Activated B cell treated with CpG ODN at 0.5 μM for 24 hours (primary cell): ENCODE data around the gene MCRS1. TPM values are rescaled to one million over a fixed set of nuclear protein-coding genes. Genes with fewer than 3 reads are reported as not detected.

ENCODE experiments used
- ATAC-seq: fragments of 200-7000 bp; cut with Tn5 transposase; one replicate; pipeline ENCODE4 v1.10.0; 2021; ENCODE audit warnings: low read depth, mild to moderate bottlenecking, moderate library complexity
- CTCF ChIA-PET: fragments of 350-600 bp; sonication (Branson Sonifier 250); formaldehyde crosslinking; loops from one replicate; lab custom pipeline; 2021; ENCODE audit warnings: antibody characterized with exemption; lab: Charles Lee
- POLR2A ChIA-PET: fragments of 350-600 bp; sonication (Branson Sonifier 250); formaldehyde crosslinking; loops from one replicate; lab custom pipeline; 2021; ENCODE audit warnings: antibody characterized with exemption; lab: Charles Lee
- DNase-seq: peaks from one replicate; pipeline ENCODE4 v3.0.0; 2022
- H3K27ac Mint-ChIP-seq: one replicate; pipeline ENCODE4 v1.8.0; 2020; ENCODE audit warnings: mixed read lengths
- H3K27me3 Mint-ChIP-seq: one replicate; pipeline ENCODE4 v1.8.0; 2021; ENCODE audit warnings: mixed read lengths
- H3K36me3 Mint-ChIP-seq: one replicate; pipeline ENCODE4 v1.8.0; 2021; ENCODE audit warnings: low read depth, mixed read lengths
- H3K4me1 Mint-ChIP-seq: one replicate; pipeline ENCODE4 v1.8.0; 2021; ENCODE audit warnings: mixed read lengths
- H3K4me3 Mint-ChIP-seq: one replicate; pipeline ENCODE4 v1.8.0; 2020; ENCODE audit warnings: mild to moderate bottlenecking, mixed read lengths
- H3K9me3 Mint-ChIP-seq: one replicate; pipeline ENCODE4 v1.8.0; 2020; ENCODE audit warnings: mixed read lengths
- CTCF ChIP-seq: fragments of 200-600 bp; IDR thresholded peaks from one replicate; pipeline ENCODE4 v1.8.0; 2022; ENCODE audit warnings: antibody characterized with exemption, mild to moderate bottlenecking
- intact Hi-C: fragments of 100-400 bp; cut with micrococcal nuclease; formaldehyde crosslinking; loops from one replicate; pipeline ENCODE4 v1.15.1; 2024
- total RNA-seq: library from RNA; stranded (reverse); gene quantifications from 2 replicates; pipeline ENCODE4 v1.2.3, GENCODE V29; 2022

Gene MCRS1
- total RNA-seq, 1 donor from 2014 or later: 82.2 TPM

GRCh38 chr12:49546481-49546880 lies 21.5 kb downstream of the MCRS1 start:
- TF ChIP-seq CTCF: no peak
- Mint-ChIP-seq H3K4me3 (no peak overlapping the region), H3K36me3 (no peaks in the 10 kb centered on the region), H3K27me3 (peaks cover 38% of the 10 kb centered on the region), H3K27ac (no peak overlapping the region), H3K4me1 (peaks cover 14% of the 10 kb centered on the region), H3K9me3 (no peaks in the 10 kb centered on the region)
- CTCF ChIA-PET: no interaction called here
- intact Hi-C loops: no loop called here
- no peak for ATAC-seq
- POLR2A ChIA-PET: interaction anchor here (0.6 kb wide), 1 partner anchor 111 kb away, joined by 5 read pairs; no protein-coding TSS in a partner anchor
- no peak for DNase-seq

GRCh38 chr12:49545815-49546214 lies 22.1 kb downstream of the MCRS1 start:
- CTCF ChIA-PET: no interaction called here
- H3K27ac Mint-ChIP-seq: no peak overlapping the region
- POLR2A ChIA-PET: no interaction called here
- H3K4me1 Mint-ChIP-seq: peaks cover 21% of the 10 kb centered on the region
- no peak for DNase-seq
- TF ChIP-seq CTCF: no peak
- H3K9me3 Mint-ChIP-seq: no peaks in the 10 kb centered on the region
- no peaks in the 10 kb centered on the region for H3K36me3 Mint-ChIP-seq
- intact Hi-C loops: no loop called here
- H3K27me3 Mint-ChIP-seq: peaks cover 38% of the 10 kb centered on the region
- ATAC-seq: no peak
- no peak overlapping the region for H3K4me3 Mint-ChIP-seq

- H3K27ac Mint-ChIP-seq: no peak overlapping the region
- no peak for ATAC-seq
- TF ChIP-seq CTCF: no peak
- no peak overlapping the region for H3K4me3 Mint-ChIP-seq
- no peak for DNase-seq
- H3K36me3 Mint-ChIP-seq: no peaks in the 10 kb centered on the region
- H3K4me1 Mint-ChIP-seq: peaks cover 33% of the 10 kb centered on the region
- CTCF ChIA-PET: no interaction called here
- H3K27me3 Mint-ChIP-seq: peaks cover 41% of the 10 kb centered on the region
- intact Hi-C loops: no loop called here
- POLR2A ChIA-PET: no interaction called here
- no peaks in the 10 kb centered on the region for H3K9me3 Mint-ChIP-seq
Observed at GRCh38 chr12:49543914-49544815, 23.8 kb downstream of the MCRS1 start.

- Mint-ChIP-seq H3K9me3 (no peaks in the 10 kb centered on the region), H3K4me3 (no peak overlapping the region), H3K27ac (no peak overlapping the region), H3K36me3 (no peaks in the 10 kb centered on the region), H3K4me1 (peaks cover 29% of the 10 kb centered on the region), H3K27me3 (peaks cover 36% of the 10 kb centered on the region)
- POLR2A ChIA-PET: no interaction called here
- DNase-seq (no peak), ATAC-seq (no peak)
- no peak for TF ChIP-seq CTCF
- intact Hi-C loops: no loop called here
- CTCF ChIA-PET: no interaction called here
Observed at GRCh38 chr12:49543221-49543913, 24.6 kb downstream of the MCRS1 start.

GRCh38 chr12:49542592-49543160 lies 25.3 kb downstream of the MCRS1 start:
- peaks cover 28% of the 10 kb centered on the region for H3K4me1 Mint-ChIP-seq
- ATAC-seq: no peak
- no peak overlapping the region for H3K27ac Mint-ChIP-seq
- no peak for TF ChIP-seq CTCF
- H3K9me3 Mint-ChIP-seq: no peaks in the 10 kb centered on the region
- ChIA-PET CTCF (no interaction called here), POLR2A (no interaction called here)
- intact Hi-C loops: no loop called here
- peaks cover 32% of the 10 kb centered on the region for H3K27me3 Mint-ChIP-seq
- no peak for DNase-seq
- no peak overlapping the region for H3K4me3 Mint-ChIP-seq
- no peaks in the 10 kb centered on the region for H3K36me3 Mint-ChIP-seq
